AG20443 (cell line): Measurements from ENCODE around the gene GLB1L2.

Experiments
- DNase-seq: peaks from one replicate; pipeline ENCODE4 v3.0.0; 2012; ENCODE audit warnings: low spot score, mixed read lengths

GLB1L2 gene

DNA sequence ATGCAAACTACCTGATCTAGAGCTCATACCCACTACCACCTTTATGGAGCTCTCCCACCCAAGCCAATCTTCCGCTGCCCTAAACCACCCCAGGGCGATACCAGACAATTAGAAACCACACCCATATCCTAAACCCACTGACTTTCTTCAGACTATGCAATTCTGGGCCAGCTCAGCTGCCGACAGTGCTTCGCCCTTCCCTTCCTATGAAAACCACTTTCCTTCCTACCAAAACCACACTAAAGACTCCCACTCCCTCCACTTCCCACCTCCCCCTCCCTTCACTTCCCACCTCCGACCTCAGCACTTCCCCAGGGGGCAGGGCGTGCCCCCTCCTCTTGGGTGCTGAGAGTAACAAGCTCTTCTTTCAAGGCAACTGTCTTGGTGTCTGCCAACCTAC is 55.2 kb downstream of the GLB1L2 start:
- DNase-seq, result no peak

GRCh38 chr11:134387501-134387900 is 55.7 kb downstream of the GLB1L2 start:
- DNase-seq, result no peak

GRCh38 chr11:134388590-134388989 is 56.8 kb downstream of the GLB1L2 start:
- no peak for DNase-seq

- DNase-seq, result no peak
These were observed 57.8 kb downstream of the GLB1L2 start for GRCh38 chr11:134389464-134390180.

DNA sequence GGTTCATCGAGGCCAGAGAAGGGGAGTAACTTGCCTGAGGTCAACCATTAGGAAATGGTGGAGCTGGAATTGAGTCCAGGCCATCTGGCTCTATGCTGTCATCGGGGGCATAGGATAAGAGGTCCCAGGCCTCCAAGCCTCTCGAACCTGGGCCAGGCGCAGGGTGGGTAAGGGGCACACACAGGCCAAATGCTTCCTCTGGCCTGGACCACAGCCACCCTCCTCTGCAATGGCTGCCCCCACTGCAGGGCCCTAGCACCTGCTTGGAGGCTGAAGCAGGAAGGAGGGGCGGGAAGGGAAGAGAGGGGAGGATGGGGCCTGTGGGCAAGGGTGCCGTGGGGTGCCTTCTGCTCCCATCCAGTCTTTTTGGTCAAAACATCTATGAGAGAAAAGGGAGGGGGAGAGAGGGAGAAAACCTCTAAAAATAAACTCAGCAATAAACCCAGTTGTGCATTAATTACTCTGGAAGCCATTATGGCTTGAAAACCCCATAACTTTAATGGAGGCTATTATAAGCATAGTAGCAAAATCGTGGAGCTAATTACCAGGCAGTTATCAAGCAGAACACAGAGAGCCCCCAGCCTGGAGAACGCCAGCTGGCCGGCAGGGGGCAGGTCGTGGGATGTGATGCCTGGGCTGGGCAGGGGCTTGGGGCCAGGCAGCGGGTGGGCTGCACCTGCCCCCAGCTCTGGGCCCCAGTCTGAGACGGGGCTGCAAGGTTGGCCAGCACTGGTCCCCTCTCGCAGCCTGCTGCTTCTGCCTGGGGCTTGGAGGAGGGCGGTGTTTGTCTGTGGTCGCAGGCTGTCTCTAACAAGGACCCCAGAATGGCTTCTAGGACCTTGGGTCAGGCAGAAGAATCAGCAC is 59.1 kb downstream of the GLB1L2 start:
- no peak for DNase-seq

- DNase-seq, result no peak
These were observed 59.9 kb downstream of the GLB1L2 start for GRCh38 chr11:134391656-134392055.

DNA sequence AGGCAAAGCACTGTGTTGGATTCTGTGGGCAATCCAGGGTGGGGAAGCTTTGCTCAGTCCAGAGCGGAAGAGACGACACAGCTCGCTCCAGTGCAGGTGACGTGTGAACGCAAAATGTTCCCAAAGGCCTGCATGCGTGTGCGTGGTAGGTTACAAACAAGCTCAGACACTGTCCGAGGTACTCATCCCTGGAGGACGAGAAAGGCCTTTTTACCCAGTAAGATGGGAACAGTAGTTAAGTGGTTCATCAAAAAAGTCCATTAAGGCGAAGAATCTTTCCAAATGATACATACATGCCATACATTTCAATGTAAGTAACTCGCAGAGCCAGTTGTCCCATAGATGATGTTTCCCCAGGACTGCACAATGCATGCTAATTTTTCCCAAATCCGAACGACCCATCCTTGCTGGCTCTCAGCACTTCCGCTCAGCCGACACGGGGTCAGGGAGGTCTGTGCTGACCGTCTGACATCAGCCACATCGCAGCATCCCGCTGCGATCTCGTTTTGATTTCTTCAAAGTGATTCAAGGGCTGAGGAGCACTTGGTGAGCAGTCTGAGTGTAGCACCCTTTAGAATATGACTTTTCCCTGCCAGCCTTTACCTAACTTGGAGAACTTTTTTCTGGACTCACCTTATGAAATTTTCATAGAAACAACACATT is 61.3 kb downstream of the GLB1L2 start:
- DNase-seq, result no peak

GRCh38 chr11:134393638-134394037 is 61.9 kb downstream of the GLB1L2 start:
- no peak for DNase-seq

DNA sequence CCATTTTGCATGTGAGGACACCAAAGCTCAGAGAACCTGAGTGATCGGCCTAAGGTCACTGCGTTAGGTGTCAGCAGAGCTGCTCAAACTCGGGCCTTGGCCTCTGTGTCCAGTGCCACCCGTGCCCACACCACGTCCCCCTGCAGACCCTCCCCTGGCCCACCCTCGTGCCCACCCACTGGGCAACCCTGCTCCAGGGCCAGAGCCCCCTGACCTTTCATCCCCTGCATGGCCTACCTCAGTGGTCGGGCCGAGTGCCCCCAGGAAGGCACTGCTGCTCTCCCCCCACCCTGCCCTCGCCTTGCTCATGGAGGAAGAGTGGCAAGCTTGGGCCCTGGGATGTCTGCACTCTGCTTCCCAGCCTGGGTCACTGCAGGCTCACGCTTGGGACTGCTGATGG is 62.5 kb downstream of the GLB1L2 start:
- DNase-seq, result no peak

- no peak for DNase-seq
These were observed 63.2 kb downstream of the GLB1L2 start for GRCh38 chr11:134395002-134395401.

- no peak for DNase-seq
These were observed 65.7 kb downstream of the GLB1L2 start for GRCh38 chr11:134397304-134398078.

- no peak for DNase-seq
These were observed 66.3 kb downstream of the GLB1L2 start for GRCh38 chr11:134398079-134398444.

- no peak for DNase-seq
These were observed 67.0 kb downstream of the GLB1L2 start for GRCh38 chr11:134398644-134399292.

- DNase-seq, result no peak
These were observed 67.5 kb downstream of the GLB1L2 start for GRCh38 chr11:134399293-134399654.

- no peak for DNase-seq
These were observed 68.2 kb downstream of the GLB1L2 start for GRCh38 chr11:134399996-134400395.

- no peak for DNase-seq
These were observed 70.3 kb downstream of the GLB1L2 start for GRCh38 chr11:134401825-134402809.

GRCh38 chr11:134402910-134403309 is 71.1 kb downstream of the GLB1L2 start:
- no peak for DNase-seq

GRCh38 chr11:134404575-134405341 is 73.0 kb downstream of the GLB1L2 start:
- DNase-seq, result no peak

GRCh38 chr11:134405436-134405835 is 73.6 kb downstream of the GLB1L2 start:
- DNase-seq, result no peak

DNA sequence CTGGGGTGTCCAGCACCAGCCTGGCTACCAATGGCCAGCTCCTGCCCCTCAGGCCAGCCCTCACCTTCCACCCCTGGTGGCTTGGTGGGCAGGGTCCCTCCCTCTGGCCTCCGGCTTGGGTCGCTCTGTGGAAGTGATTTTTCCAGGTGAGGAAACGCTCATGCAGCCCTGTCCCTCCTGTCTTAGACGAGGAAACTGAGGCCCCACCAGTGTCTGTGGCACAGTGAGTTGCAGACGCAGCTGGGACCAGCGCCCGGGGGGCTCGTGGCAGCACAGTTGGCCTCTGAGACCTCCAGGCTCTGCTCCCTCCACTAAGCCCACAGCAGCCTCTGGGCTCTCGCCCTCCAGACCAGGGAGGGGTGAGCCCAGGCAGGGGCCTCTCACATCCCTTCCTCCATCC is 74.1 kb downstream of the GLB1L2 start:
- DNase-seq, result no peak
